ENCODE measurements around the gene FAM53B. TPM values are rescaled to one million over a fixed set of nuclear protein-coding genes. Genes with fewer than 3 reads are reported as not detected.

Gene FAM53B
- total and polyA plus RNA-seq, 7 experiments from 2014 or later, result 3.9 to 51.5 (median 27.7) TPM

GRCh38 chr10:124745673-124746072, 1.5 kb upstream of the FAM53B start:
- no peak for ATAC-seq
- Histone ChIP-seq H3K27me3 (ENCODE audit: control insufficient read depth in 2 of 2, insufficient read depth in 2 of 2, low read length in 2 of 2) (no peaks in the 10 kb centered on the region), H3K9me3 (ENCODE audit: control insufficient read depth in 2 of 3, low read length in 3 of 3) (no peaks in the 10 kb centered on the region), H3K27ac (ENCODE audit: low read depth, low read length) (no peak overlapping the region), H3K36me3 (ENCODE audit: control insufficient read depth in 2 of 3, insufficient read depth in 3 of 3, low read length in 3 of 3) (peaks cover 0 to 4% (median 0%) of the 10 kb centered on the region in 3 experiments), H3K4me3 (ENCODE audit: low read length) (no peak overlapping the region), H3K4me1 (ENCODE audit: control insufficient read depth in 2 of 2, insufficient read depth in 2 of 2, low read length in 2 of 2) (peaks cover 20 to 26% of the 10 kb centered on the region in 2 donors)
- peaks cover 14 to 49% (median 36%) of the 10 kb centered on the region in 7 donors for H3K4me1 Mint-ChIP-seq
- peak in 5 of 9 donors; percentile 54 to 69 (median 62) for DNase-seq
- ChIA-PET POLR2A (interaction anchor here (0.7 to 2.0 kb wide), 9 partner anchors 14 to 333 kb away, joined by 3 to 8 read pairs (median 3); partner anchors contain the start of gene EEF1AKMT2), CTCF (interaction anchor here (0.7 to 6.1 kb wide), 24 partner anchors 9 to 342 kb away, joined by 3 to 110 read pairs (median 5); partner anchors contain the start of gene EEF1AKMT2)
- peak overlapping the region in 6 of 9 donors; percentile 4 to 91 (median 63) for H3K27ac Mint-ChIP-seq
- peak overlapping the region in 8 of 10 donors; percentile 15 to 94 (median 52) for H3K4me3 Mint-ChIP-seq
- no peaks in the 10 kb centered on the region for H3K9me3 Mint-ChIP-seq
- peaks cover 0 to 17% (median 0%) of the 10 kb centered on the region in 5 donors for H3K27me3 Mint-ChIP-seq
- intact Hi-C loops (cut with micrococcal nuclease), result loop anchor here (1.0 to 10.0 kb wide), 9 partner anchors 82 to 751 kb away; partner anchors contain the start of genes OAT (in 2 of the 2) and LHPP (in 1 of the 2)
- H3K36me3 Mint-ChIP-seq, result peaks cover 0 to 12% (median 0%) of the 10 kb centered on the region in 5 donors

- no peak for ATAC-seq
- intact Hi-C loops (cut with micrococcal nuclease), result loop anchor here (1.0 to 10.0 kb wide), 9 partner anchors 82 to 750 kb away; partner anchors contain the start of genes OAT (in 2 of the 2) and LHPP (in 1 of the 2)
- DNase-seq, result no peak
- Mint-ChIP-seq H3K27ac (peak overlapping the region; percentile 64 to 93 (median 85)), H3K4me3 (peak overlapping the region; percentile 81 to 96 (median 86)), H3K9me3 (no peaks in the 10 kb centered on the region), H3K27me3 (peaks cover 0 to 17% (median 0%) of the 10 kb centered on the region in 5 donors), H3K36me3 (peaks cover 0 to 12% (median 0%) of the 10 kb centered on the region in 5 donors), H3K4me1 (peaks cover 19 to 53% (median 40%) of the 10 kb centered on the region in 7 donors)
- peak overlapping the region; percentile 60 for H3K27ac ChIP-seq (ENCODE audit: low read depth, low read length)
- no peaks in the 10 kb centered on the region for H3K9me3 ChIP-seq (ENCODE audit: control insufficient read depth in 2 of 3, low read length in 3 of 3)
- peaks cover 0 to 4% (median 0%) of the 10 kb centered on the region in 3 experiments for H3K36me3 ChIP-seq (ENCODE audit: control insufficient read depth in 2 of 3, insufficient read depth in 3 of 3, low read length in 3 of 3)
- no peaks in the 10 kb centered on the region for H3K27me3 ChIP-seq (ENCODE audit: control insufficient read depth in 2 of 2, insufficient read depth in 2 of 2, low read length in 2 of 2)
- POLR2A ChIA-PET, result interaction anchor here (0.7 to 2.0 kb wide), 8 partner anchors 14 to 333 kb away, joined by 3 to 8 read pairs (median 3); partner anchors contain the start of gene EEF1AKMT2
- H3K4me1 ChIP-seq (ENCODE audit: control insufficient read depth in 2 of 2, insufficient read depth in 2 of 2, low read length in 2 of 2), result peaks cover 24 to 30% of the 10 kb centered on the region in 2 donors
- no peak overlapping the region for H3K4me3 ChIP-seq (ENCODE audit: low read length)
- CTCF ChIA-PET, result interaction anchor here (0.7 to 6.1 kb wide), 24 partner anchors 10 to 342 kb away, joined by 3 to 110 read pairs (median 5); partner anchors contain the start of gene EEF1AKMT2
These were observed 1.1 kb upstream of the FAM53B start for GRCh38 chr10:124745252-124745651.

GRCh38 chr10:124743191-124744101, 732 bp downstream of the FAM53B start:
- peak in 2 of 9 donors; percentile 26 to 55 for DNase-seq
- Mint-ChIP-seq H3K4me3 (peak overlapping the region; percentile 94 to 99 (median 98)), H3K27me3 (peaks cover 0 to 25% (median 0%) of the 10 kb centered on the region in 5 donors), H3K27ac (peak overlapping the region; percentile 87 to 96 (median 94)), H3K9me3 (no peaks in the 10 kb centered on the region), H3K36me3 (peaks cover 0 to 18% (median 0%) of the 10 kb centered on the region in 5 donors), H3K4me1 (peaks cover 37 to 63% (median 55%) of the 10 kb centered on the region in 7 donors)
- peak; percentile 12 for ATAC-seq
- no peaks in the 10 kb centered on the region for H3K9me3 ChIP-seq (ENCODE audit: control insufficient read depth in 2 of 3, low read length in 3 of 3)
- H3K27ac ChIP-seq (ENCODE audit: low read depth, low read length), result peak overlapping the region; percentile 57
- POLR2A ChIA-PET, result interaction anchor here (0.8 to 4.9 kb wide), 6 partner anchors 11 to 117 kb away, joined by 4 to 77 read pairs (median 17); no protein-coding TSS in a partner anchor
- no peaks in the 10 kb centered on the region for H3K27me3 ChIP-seq (ENCODE audit: control insufficient read depth in 2 of 2, insufficient read depth in 2 of 2, low read length in 2 of 2)
- CTCF ChIA-PET, result interaction anchor here (0.6 to 5.3 kb wide), 9 partner anchors 13 to 213 kb away, joined by 3 to 150 read pairs (median 29); no protein-coding TSS in a partner anchor
- peak overlapping the region; percentile 61 for H3K4me3 ChIP-seq (ENCODE audit: low read length)
- intact Hi-C loops (cut with micrococcal nuclease), result loop anchor here (1.0 to 10.0 kb wide), 11 partner anchors 48 to 749 kb away; partner anchors contain the start of genes ABRAXAS2 (in 2 of the 2), EEF1AKMT2 (in 2 of the 2), OAT (in 2 of the 2) and LHPP (in 1 of the 2)
- peaks cover 0 to 4% (median 0%) of the 10 kb centered on the region in 3 experiments for H3K36me3 ChIP-seq (ENCODE audit: control insufficient read depth in 2 of 3, insufficient read depth in 3 of 3, low read length in 3 of 3)
- peaks cover 42 to 48% of the 10 kb centered on the region in 2 donors for H3K4me1 ChIP-seq (ENCODE audit: control insufficient read depth in 2 of 2, insufficient read depth in 2 of 2, low read length in 2 of 2)

GRCh38 chr10:124742413-124743190, 1.6 kb downstream of the FAM53B start:
- Mint-ChIP-seq H3K4me3 (peak overlapping the region; percentile 94 to 99 (median 97)), H3K9me3 (no peaks in the 10 kb centered on the region), H3K27me3 (peaks cover 0 to 27% (median 0%) of the 10 kb centered on the region in 5 donors), H3K4me1 (peaks cover 40 to 66% (median 63%) of the 10 kb centered on the region in 7 donors), H3K27ac (peak overlapping the region; percentile 82 to 90 (median 86)), H3K36me3 (peaks cover 0 to 17% (median 0%) of the 10 kb centered on the region in 5 donors)
- Histone ChIP-seq H3K27ac (ENCODE audit: low read depth, low read length) (peak overlapping the region; percentile 57), H3K27me3 (ENCODE audit: control insufficient read depth in 2 of 2, insufficient read depth in 2 of 2, low read length in 2 of 2) (no peaks in the 10 kb centered on the region), H3K36me3 (ENCODE audit: control insufficient read depth in 2 of 3, insufficient read depth in 3 of 3, low read length in 3 of 3) (peaks cover 0 to 4% (median 0%) of the 10 kb centered on the region in 3 experiments), H3K4me3 (ENCODE audit: low read length) (peak overlapping the region; percentile 61), H3K4me1 (ENCODE audit: control insufficient read depth in 2 of 2, insufficient read depth in 2 of 2, low read length in 2 of 2) (peaks cover 51 to 57% of the 10 kb centered on the region in 2 donors), H3K9me3 (ENCODE audit: control insufficient read depth in 2 of 3, low read length in 3 of 3) (no peaks in the 10 kb centered on the region)
- DNase-seq (no peak), ATAC-seq (no peak)
- CTCF ChIA-PET, result interaction anchor here (0.6 to 5.3 kb wide), 23 partner anchors 12 to 281 kb away, joined by 3 to 150 read pairs (median 9); partner anchors contain the start of gene LHPP
- intact Hi-C loops (cut with micrococcal nuclease), result loop anchor here (5.0 to 10.0 kb wide), 5 partner anchors 85 to 748 kb away; partner anchors contain the start of gene OAT (in 1 of the 2)
- POLR2A ChIA-PET, result interaction anchor here (0.8 to 4.9 kb wide), 12 partner anchors 10 to 130 kb away, joined by 4 to 77 read pairs (median 14); no protein-coding TSS in a partner anchor

- no peaks in the 10 kb centered on the region for H3K9me3 Mint-ChIP-seq
- ATAC-seq (no peak), DNase-seq (peak in 3 of 9 donors; percentile 31 to 43 (median 37))
- ChIA-PET POLR2A (interaction anchor here (0.5 to 4.9 kb wide), 22 partner anchors 10 to 215 kb away, joined by 3 to 77 read pairs (median 9); no protein-coding TSS in a partner anchor), CTCF (interaction anchor here (0.7 to 5.3 kb wide), 36 partner anchors 12 to 280 kb away, joined by 3 to 150 read pairs (median 6); partner anchors contain the start of gene LHPP)
- H3K9me3 ChIP-seq (ENCODE audit: control insufficient read depth in 2 of 3, low read length in 3 of 3), result no peaks in the 10 kb centered on the region
- peaks cover 0 to 19% (median 0%) of the 10 kb centered on the region in 5 donors for H3K36me3 Mint-ChIP-seq
- intact Hi-C loops (cut with micrococcal nuclease), result loop anchor here (1.0 to 10.0 kb wide), 19 partner anchors 19 to 747 kb away; partner anchors contain the start of gene OAT (in 1 of the 2)
- peak overlapping the region in 8 of 9 donors; percentile 83 to 92 (median 87) for H3K27ac Mint-ChIP-seq
- peak overlapping the region; percentile 57 for H3K27ac ChIP-seq (ENCODE audit: low read depth, low read length)
- H3K27me3 Mint-ChIP-seq, result peaks cover 0 to 27% (median 0%) of the 10 kb centered on the region in 5 donors
- H3K4me1 Mint-ChIP-seq, result peaks cover 40 to 73% (median 69%) of the 10 kb centered on the region in 7 donors
- H3K27me3 ChIP-seq (ENCODE audit: control insufficient read depth in 2 of 2, insufficient read depth in 2 of 2, low read length in 2 of 2), result no peaks in the 10 kb centered on the region
- H3K4me1 ChIP-seq (ENCODE audit: control insufficient read depth in 2 of 2, insufficient read depth in 2 of 2, low read length in 2 of 2), result peaks cover 57 to 62% of the 10 kb centered on the region in 2 donors
- peaks cover 0 to 4% (median 0%) of the 10 kb centered on the region in 3 experiments for H3K36me3 ChIP-seq (ENCODE audit: control insufficient read depth in 2 of 3, insufficient read depth in 3 of 3, low read length in 3 of 3)
- H3K4me3 ChIP-seq (ENCODE audit: low read length), result peak overlapping the region; percentile 61
- peak overlapping the region; percentile 91 to 99 (median 96) for H3K4me3 Mint-ChIP-seq
These were observed 2.2 kb downstream of the FAM53B start for GRCh38 chr10:124741922-124742412.

Data from naive thymus-derived CD4-positive, alpha-beta T cell (primary cell).